OCI-LY1 (cell line): ENCODE measurements around the gene IQSEC3.
"Not testable (repeated sequence)": the region's sequence is repeated elsewhere in the genome, so short reads cannot be mapped to it uniquely, and the experiment has no call there.

Experiments used
- H2AFZ ChIP-seq: fragments of 200-600 bp; sonication (generic), shearing (Covaris generic); 2 replicates; pipeline ENCODE4 v1.6.0; 2014; ENCODE audit warnings: antibody characterized with exemption, mild to moderate bottlenecking, low read length
- H3F3A ChIP-seq: fragments of 200-600 bp; sonication (generic), shearing (Covaris generic); 2 replicates; pipeline ENCODE4 v1.6.0; 2014; ENCODE audit warnings: mild to moderate bottlenecking, antibody characterized with exemption, low read length, moderate library complexity; ENCODE audit not compliant: insufficient read depth
- H3K27ac ChIP-seq: fragments of 200-600 bp; sonication (generic); 2 replicates; pipeline ENCODE4 v1.5.1; 2014; ENCODE audit warnings: low read length, mixed run types, mild to moderate bottlenecking, low read depth; ENCODE audit not compliant: poor library complexity, severe bottlenecking
- H3K27me3 ChIP-seq: fragments of 200-600 bp; sonication (generic); 2 replicates; pipeline ENCODE4 v1.6.0; 2014; ENCODE audit warnings: antibody characterized with exemption, mild to moderate bottlenecking, low read length, moderate library complexity; ENCODE audit not compliant: insufficient read depth
- H3K36me3 ChIP-seq: fragments of 200-600 bp; sonication (generic); 2 replicates; pipeline ENCODE4 v1.6.1; 2014; ENCODE audit warnings: mild to moderate bottlenecking, antibody characterized with exemption, low read length, moderate library complexity, mixed read lengths; ENCODE audit not compliant: insufficient read depth
- H3K4me1 ChIP-seq: fragments of 200-600 bp; sonication (generic); 2 replicates; pipeline ENCODE4 v1.5.1; 2014; ENCODE audit warnings: mild to moderate bottlenecking, low read length, moderate library complexity; ENCODE audit not compliant: insufficient read depth, severe bottlenecking
- H3K4me2 ChIP-seq: fragments of 200-600 bp; sonication (generic), shearing (Covaris generic); 2 replicates; pipeline ENCODE4 v1.6.1; 2014; ENCODE audit warnings: low read length
- H3K4me3 ChIP-seq: fragments of 200-600 bp; sonication (generic); 2 replicates; pipeline ENCODE4 v1.5.1; 2014; ENCODE audit warnings: low read length, low read depth, mild to moderate bottlenecking, mixed read lengths; ENCODE audit not compliant: poor library complexity, severe bottlenecking
- H3K79me2 ChIP-seq: fragments of 200-600 bp; shearing (Covaris generic); 2 replicates; pipeline ENCODE4 v1.6.1; 2016; ENCODE audit warnings: mixed run types, low read length, mixed read lengths; ENCODE audit not compliant: insufficient read depth
- H3K9ac ChIP-seq: fragments of 200-600 bp; sonication (generic), shearing (Covaris generic); 2 replicates; pipeline ENCODE4 v1.6.1; 2014; ENCODE audit warnings: mild to moderate bottlenecking, low read length, mixed read lengths
- H3K9me2 ChIP-seq: fragments of 200-600 bp; sonication (generic), shearing (Covaris generic); 2 replicates; pipeline ENCODE4 v1.6.1; 2014; ENCODE audit warnings: low read depth, mild to moderate bottlenecking, low read length, mixed read lengths
- H3K9me3 ChIP-seq: fragments of 200-600 bp; shearing (Covaris generic); 2 replicates; pipeline ENCODE4 v1.6.1; 2014; ENCODE audit warnings: low read length, mixed read lengths
- H4K20me1 ChIP-seq: fragments of 200-600 bp; sonication (generic), shearing (Covaris generic); 2 replicates; pipeline ENCODE4 v1.6.0; 2016; ENCODE audit warnings: mild to moderate bottlenecking, low read length; ENCODE audit not compliant: insufficient read depth
- EZH2 ChIP-seq: fragments of 200-600 bp; sonication (generic), shearing (Covaris generic); IDR thresholded peaks from 2 replicates; pipeline ENCODE4 v1.8.0; 2017; ENCODE audit warnings: borderline replicate concordance, mixed run types, mild to moderate bottlenecking, antibody characterized with exemption, low read length, moderate library complexity, mixed read lengths
- TF ChIP-seq, protein P1 (sequence below): fragments of 200-600 bp; sonication (generic), shearing (Covaris generic); IDR thresholded peaks from 2 replicates; pipeline ENCODE4 v1.5.1; 2017; ENCODE audit warnings: mild to moderate bottlenecking, antibody characterized with exemption, low read length, moderate library complexity, mixed read lengths

The IQSEC3 gene

GRCh38 chr12:184811-185575, 118.4 kb downstream of the IQSEC3 start:
- Histone ChIP-seq H3K27ac (no peak overlapping the region), H4K20me1 (no peaks in the 10 kb centered on the region)

DNA sequence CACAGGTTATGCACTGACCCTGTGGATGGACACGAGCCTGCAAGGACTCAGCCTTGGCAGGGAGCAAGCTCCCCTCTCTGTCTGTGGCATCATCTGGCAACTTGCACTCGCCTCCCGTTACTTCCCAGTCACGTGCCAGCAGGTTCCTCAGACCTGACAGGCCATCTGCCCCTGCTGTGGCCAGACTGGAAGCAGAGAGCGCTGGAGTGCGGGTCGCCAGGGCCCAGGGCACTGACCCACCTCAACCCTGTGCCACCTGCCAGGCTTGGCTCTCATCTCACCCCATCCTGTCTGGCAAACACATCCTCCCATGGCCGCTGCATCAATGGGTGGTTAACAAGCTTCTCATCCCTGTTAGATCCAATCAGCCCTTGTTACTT, 119.0 kb downstream of the IQSEC3 start:
- Histone ChIP-seq H2AFZ (no peak overlapping the region), H3K9me2 (no peaks in the 10 kb centered on the region), H4K20me1 (no peaks in the 10 kb centered on the region), H3K27me3 (0 out of 2 replicates have a peak, but pooled peaks cover 10% of the 10 kb centered on the region), H3K4me2 (no peak overlapping the region), H3K9me3 (no peaks in the 10 kb centered on the region), H3K36me3 (no peaks in the 10 kb centered on the region), H3K4me3 (no peak overlapping the region), H3F3A (no peaks in the 10 kb centered on the region), H3K27ac (no peak overlapping the region), H3K9ac (no peak overlapping the region), H3K4me1 (no peaks in the 10 kb centered on the region), H3K79me2 (no peaks in the 10 kb centered on the region)
- TF ChIP-seq EZH2, result no peak

More at GRCh38 chr12:184811-185575, 118.4 kb downstream of the IQSEC3 start:
- Histone ChIP-seq H3K9me3 (no peaks in the 10 kb centered on the region), H3K9ac (no peak overlapping the region), H3K4me1 (no peaks in the 10 kb centered on the region), H3K79me2 (no peaks in the 10 kb centered on the region), H3K27me3 (peaks cover 15% of the 10 kb centered on the region; the same call in 1 of the 2 replicates), H2AFZ (no peak overlapping the region), H3K4me3 (no peak overlapping the region), H3K36me3 (no peaks in the 10 kb centered on the region), H3K9me2 (no peaks in the 10 kb centered on the region), H3F3A (no peaks in the 10 kb centered on the region), H3K4me2 (no peak overlapping the region)
- TF ChIP-seq EZH2, result no peak
- TF ChIP-seq, protein P1, sequence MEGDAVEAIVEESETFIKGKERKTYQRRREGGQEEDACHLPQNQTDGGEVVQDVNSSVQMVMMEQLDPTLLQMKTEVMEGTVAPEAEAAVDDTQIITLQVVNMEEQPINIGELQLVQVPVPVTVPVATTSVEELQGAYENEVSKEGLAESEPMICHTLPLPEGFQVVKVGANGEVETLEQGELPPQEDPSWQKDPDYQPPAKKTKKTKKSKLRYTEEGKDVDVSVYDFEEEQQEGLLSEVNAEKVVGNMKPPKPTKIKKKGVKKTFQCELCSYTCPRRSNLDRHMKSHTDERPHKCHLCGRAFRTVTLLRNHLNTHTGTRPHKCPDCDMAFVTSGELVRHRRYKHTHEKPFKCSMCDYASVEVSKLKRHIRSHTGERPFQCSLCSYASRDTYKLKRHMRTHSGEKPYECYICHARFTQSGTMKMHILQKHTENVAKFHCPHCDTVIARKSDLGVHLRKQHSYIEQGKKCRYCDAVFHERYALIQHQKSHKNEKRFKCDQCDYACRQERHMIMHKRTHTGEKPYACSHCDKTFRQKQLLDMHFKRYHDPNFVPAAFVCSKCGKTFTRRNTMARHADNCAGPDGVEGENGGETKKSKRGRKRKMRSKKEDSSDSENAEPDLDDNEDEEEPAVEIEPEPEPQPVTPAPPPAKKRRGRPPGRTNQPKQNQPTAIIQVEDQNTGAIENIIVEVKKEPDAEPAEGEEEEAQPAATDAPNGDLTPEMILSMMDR, result no peak

- no peak overlapping the region for H3K27ac ChIP-seq
Measured at GRCh38 chr12:186006-186625, 119.5 kb downstream of the IQSEC3 start.

GRCh38 chr12:187986-188909, 121.7 kb downstream of the IQSEC3 start:
- not testable (repeated sequence) for H3K9me2 ChIP-seq, H3K4me2 ChIP-seq, H3K4me1 ChIP-seq, H3K9me3 ChIP-seq, H3F3A ChIP-seq, H3K9ac ChIP-seq, H3K79me2 ChIP-seq, H3K4me3 ChIP-seq, H3K27me3 ChIP-seq, H3K27ac ChIP-seq, H3K36me3 ChIP-seq, H2AFZ ChIP-seq, H4K20me1 ChIP-seq

More at GRCh38 chr12:186006-186625, 119.5 kb downstream of the IQSEC3 start:
- no peak overlapping the region for H3K9ac ChIP-seq
- H3K4me2 ChIP-seq, result no peak overlapping the region
- H3K36me3 ChIP-seq, result no peaks in the 10 kb centered on the region
- no peak overlapping the region for H3K4me3 ChIP-seq
- no peak overlapping the region for H2AFZ ChIP-seq
- H3F3A ChIP-seq, result no peaks in the 10 kb centered on the region
- peaks cover 10% of the 10 kb centered on the region; the same call in 1 of the 2 replicates for H3K27me3 ChIP-seq
- TF ChIP-seq EZH2, result no peak
- TF ChIP-seq, protein P1, result no peak
- no peaks in the 10 kb centered on the region for H4K20me1 ChIP-seq
- no peaks in the 10 kb centered on the region for H3K9me3 ChIP-seq
- H3K4me1 ChIP-seq, result no peaks in the 10 kb centered on the region
- H3K79me2 ChIP-seq, result no peaks in the 10 kb centered on the region
- H3K9me2 ChIP-seq, result no peaks in the 10 kb centered on the region
